Measurements from ENCODE around the gene GINS3. TPM values are rescaled to one million over a fixed set of nuclear protein-coding genes. Genes with fewer than 3 reads are reported as not detected.

Gene GINS3
- total RNA-seq, 1 experiment from 2014 or later: 7.6 TPM

DNA sequence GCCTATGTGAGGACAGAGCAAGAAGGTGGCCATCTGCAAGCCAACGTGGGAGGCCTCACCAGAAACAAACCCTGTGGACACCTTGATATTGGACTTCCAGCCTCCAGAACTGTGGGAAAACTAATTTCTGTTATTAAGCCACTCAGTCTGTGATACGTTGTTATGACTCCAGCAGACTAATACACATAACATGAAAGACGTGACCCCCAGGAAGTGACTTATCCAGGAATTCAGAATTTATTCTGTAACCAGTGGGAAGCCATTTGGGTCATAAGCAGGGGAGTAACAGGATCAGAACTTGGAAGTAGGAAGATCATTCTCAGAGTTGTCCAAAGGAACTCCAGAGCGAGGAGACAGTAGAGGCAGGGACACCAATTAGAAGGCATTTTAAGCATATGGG is 12.5 kb upstream of the GINS3 start:
- no TSS peak for BruUV-seq (replicated peaks)
- DNase-seq (ENCODE audit: low read depth, low spot score): no peak
- no peaks in the 10 kb centered on the region for H3K36me3 ChIP-seq (ENCODE audit: control insufficient read depth, insufficient read depth, low read length)
- no peak overlapping the region for H3K27ac ChIP-seq (ENCODE audit: low read length)
- no peaks in the 10 kb centered on the region for H3K9me3 ChIP-seq (ENCODE audit: control insufficient read depth, insufficient read depth, low read depth, low read length)
- no peak overlapping the region for H3K4me3 ChIP-seq (ENCODE audit: low read depth in 2 of 2, low read length in 2 of 2)
- intact Hi-C loops (cut with micrococcal nuclease; ENCODE audit: unreplicated experiment): no loop called here
- no peaks in the 10 kb centered on the region for H3K4me1 ChIP-seq (ENCODE audit: control insufficient read depth, insufficient read depth, low read length)
- no peaks in the 10 kb centered on the region for H3K27me3 ChIP-seq (ENCODE audit: control insufficient read depth, insufficient read depth, low read length)
- ATAC-seq: no peak
- TF ChIP-seq SIN3A (IDR thresholded peaks at IDR 0.05; ENCODE audit: borderline replicate concordance, insufficient read depth, low read depth, low read length) (no peak), TCF7L2 (IDR thresholded peaks at IDR 0.05; ENCODE audit: low read depth, low read length) (no peak), POLR2AphosphoS5 (IDR thresholded peaks at IDR 0.05; ENCODE audit: low read depth, low read length) (no peak)
- TF ChIP-seq, protein P1, sequence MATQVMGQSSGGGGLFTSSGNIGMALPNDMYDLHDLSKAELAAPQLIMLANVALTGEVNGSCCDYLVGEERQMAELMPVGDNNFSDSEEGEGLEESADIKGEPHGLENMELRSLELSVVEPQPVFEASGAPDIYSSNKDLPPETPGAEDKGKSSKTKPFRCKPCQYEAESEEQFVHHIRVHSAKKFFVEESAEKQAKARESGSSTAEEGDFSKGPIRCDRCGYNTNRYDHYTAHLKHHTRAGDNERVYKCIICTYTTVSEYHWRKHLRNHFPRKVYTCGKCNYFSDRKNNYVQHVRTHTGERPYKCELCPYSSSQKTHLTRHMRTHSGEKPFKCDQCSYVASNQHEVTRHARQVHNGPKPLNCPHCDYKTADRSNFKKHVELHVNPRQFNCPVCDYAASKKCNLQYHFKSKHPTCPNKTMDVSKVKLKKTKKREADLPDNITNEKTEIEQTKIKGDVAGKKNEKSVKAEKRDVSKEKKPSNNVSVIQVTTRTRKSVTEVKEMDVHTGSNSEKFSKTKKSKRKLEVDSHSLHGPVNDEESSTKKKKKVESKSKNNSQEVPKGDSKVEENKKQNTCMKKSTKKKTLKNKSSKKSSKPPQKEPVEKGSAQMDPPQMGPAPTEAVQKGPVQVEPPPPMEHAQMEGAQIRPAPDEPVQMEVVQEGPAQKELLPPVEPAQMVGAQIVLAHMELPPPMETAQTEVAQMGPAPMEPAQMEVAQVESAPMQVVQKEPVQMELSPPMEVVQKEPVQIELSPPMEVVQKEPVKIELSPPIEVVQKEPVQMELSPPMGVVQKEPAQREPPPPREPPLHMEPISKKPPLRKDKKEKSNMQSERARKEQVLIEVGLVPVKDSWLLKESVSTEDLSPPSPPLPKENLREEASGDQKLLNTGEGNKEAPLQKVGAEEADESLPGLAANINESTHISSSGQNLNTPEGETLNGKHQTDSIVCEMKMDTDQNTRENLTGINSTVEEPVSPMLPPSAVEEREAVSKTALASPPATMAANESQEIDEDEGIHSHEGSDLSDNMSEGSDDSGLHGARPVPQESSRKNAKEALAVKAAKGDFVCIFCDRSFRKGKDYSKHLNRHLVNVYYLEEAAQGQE (IDR thresholded peaks at IDR 0.05; ENCODE audit: insufficient read depth in 1 of 2, low read depth in 2 of 2, low read length in 1 of 2): no peak
- TF ChIP-seq, protein P2, sequence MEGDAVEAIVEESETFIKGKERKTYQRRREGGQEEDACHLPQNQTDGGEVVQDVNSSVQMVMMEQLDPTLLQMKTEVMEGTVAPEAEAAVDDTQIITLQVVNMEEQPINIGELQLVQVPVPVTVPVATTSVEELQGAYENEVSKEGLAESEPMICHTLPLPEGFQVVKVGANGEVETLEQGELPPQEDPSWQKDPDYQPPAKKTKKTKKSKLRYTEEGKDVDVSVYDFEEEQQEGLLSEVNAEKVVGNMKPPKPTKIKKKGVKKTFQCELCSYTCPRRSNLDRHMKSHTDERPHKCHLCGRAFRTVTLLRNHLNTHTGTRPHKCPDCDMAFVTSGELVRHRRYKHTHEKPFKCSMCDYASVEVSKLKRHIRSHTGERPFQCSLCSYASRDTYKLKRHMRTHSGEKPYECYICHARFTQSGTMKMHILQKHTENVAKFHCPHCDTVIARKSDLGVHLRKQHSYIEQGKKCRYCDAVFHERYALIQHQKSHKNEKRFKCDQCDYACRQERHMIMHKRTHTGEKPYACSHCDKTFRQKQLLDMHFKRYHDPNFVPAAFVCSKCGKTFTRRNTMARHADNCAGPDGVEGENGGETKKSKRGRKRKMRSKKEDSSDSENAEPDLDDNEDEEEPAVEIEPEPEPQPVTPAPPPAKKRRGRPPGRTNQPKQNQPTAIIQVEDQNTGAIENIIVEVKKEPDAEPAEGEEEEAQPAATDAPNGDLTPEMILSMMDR (IDR thresholded peaks at IDR 0.05): no peak
- in situ Hi-C loops (cut with HindIII; ENCODE audit: low pct_unique_long_range_greater_than_20kb, low sequenced_read_pairs): no loop called here
- CTCF ChIA-PET: no interaction called here
- POLR2A ChIA-PET: no interaction called here

DNA sequence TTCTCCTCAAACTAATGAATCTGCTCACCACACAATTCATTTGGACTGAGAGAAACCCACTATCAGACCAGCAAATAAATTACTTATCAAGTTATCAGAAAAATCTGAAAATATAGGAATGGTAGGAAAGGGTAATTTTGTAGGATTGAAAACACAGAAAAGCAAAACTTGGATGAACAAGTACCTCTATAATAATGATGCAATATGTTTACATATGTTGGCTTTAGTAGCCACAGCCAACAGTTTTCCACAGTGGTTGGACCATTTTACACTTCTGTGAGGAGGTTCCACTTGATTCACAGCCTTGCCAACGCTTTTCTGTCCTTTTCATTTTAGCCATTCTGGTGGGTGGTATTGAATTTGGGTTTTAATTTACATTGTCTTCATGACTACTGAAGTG is 10.6 kb upstream of the GINS3 start:
- no peaks in the 10 kb centered on the region for H3K36me3 ChIP-seq (ENCODE audit: control insufficient read depth, insufficient read depth, low read length)

More for the DNA sequence above, 10.6 kb upstream of the GINS3 start:
- ChIA-PET POLR2A (no interaction called here), CTCF (no interaction called here)
- TF ChIP-seq, protein P1 (IDR thresholded peaks at IDR 0.05; ENCODE audit: insufficient read depth in 1 of 2, low read depth in 2 of 2, low read length in 1 of 2): no peak
- TF ChIP-seq POLR2AphosphoS5 (IDR thresholded peaks at IDR 0.05; ENCODE audit: low read depth, low read length): no peak
- TF ChIP-seq, protein P2 (IDR thresholded peaks at IDR 0.05): no peak
- TF ChIP-seq SIN3A (IDR thresholded peaks at IDR 0.05; ENCODE audit: borderline replicate concordance, insufficient read depth, low read depth, low read length): no peak
- no peak for TF ChIP-seq TCF7L2 (IDR thresholded peaks at IDR 0.05; ENCODE audit: low read depth, low read length)
- Histone ChIP-seq H3K9me3 (ENCODE audit: control insufficient read depth, insufficient read depth, low read depth, low read length) (no peaks in the 10 kb centered on the region), H3K4me1 (ENCODE audit: control insufficient read depth, insufficient read depth, low read length) (no peaks in the 10 kb centered on the region), H3K27me3 (ENCODE audit: control insufficient read depth, insufficient read depth, low read length) (no peaks in the 10 kb centered on the region), H3K27ac (ENCODE audit: low read length) (no peak overlapping the region), H3K4me3 (ENCODE audit: low read depth in 2 of 2, low read length in 2 of 2) (no peak overlapping the region)
- intact Hi-C loops (cut with micrococcal nuclease; ENCODE audit: unreplicated experiment): no loop called here
- no peak for DNase-seq (ENCODE audit: low read depth, low spot score)
- in situ Hi-C loops (cut with HindIII; ENCODE audit: low pct_unique_long_range_greater_than_20kb, low sequenced_read_pairs): no loop called here
- BruUV-seq (replicated peaks): no TSS peak
- ATAC-seq: no peak
